ENCODE data around the gene HSPA8. TPM values are rescaled to one million over a fixed set of nuclear protein-coding genes. Genes with fewer than 3 reads are reported as not detected.
A peak's percentile ranks its signal among the peaks of the same experiment; 100 is the strongest.

HSPA8 gene
- total and polyA plus RNA-seq, 2 of the 13 experiments (the other 11 are each of a cell fraction or from before 2014, with no cell fraction given) = 936 to 2,151 TPM

GRCh38 chr11:123062892-123063825 lies 1.2 kb upstream of the HSPA8 start (continued):
- no peak for TF ChIP-seq ZFP62 (CRISPR knock-in tag; IDR thresholded peaks at IDR 0.05)
- peak; percentile 2; the same call in 1 of the 2 replicates for TF ChIP-seq ARID2 (CRISPR knock-in tag; IDR thresholded peaks at IDR 0.05; ENCODE audit: borderline replicate concordance)
- no peak for TF ChIP-seq NFE2 (CRISPR knock-in tag; IDR thresholded peaks at IDR 0.05)
- no peak for TF ChIP-seq MAFK (conservative IDR thresholded peaks at IDR 0.05 in 1 of 2, IDR thresholded peaks at IDR 0.05 in 1 of 2; ENCODE audit: low read length in 2 of 2)
- TF ChIP-seq WIZ (CRISPR knock-in tag; IDR thresholded peaks at IDR 0.05) = no peak
- no peak for TF ChIP-seq PRDM10 (CRISPR knock-in tag; IDR thresholded peaks at IDR 0.05; ENCODE audit: low read depth)
- peak; percentile 83; the same call in 1 of the 2 replicates for TF ChIP-seq BRCA1 (CRISPR knock-in tag; IDR thresholded peaks at IDR 0.05)
- TF ChIP-seq ZFP82 (CRISPR knock-in tag; IDR thresholded peaks at IDR 0.05; ENCODE audit: borderline replicate concordance) = no peak
- no peak for TF ChIP-seq SIX1 (CRISPR knock-in tag; IDR thresholded peaks at IDR 0.05; ENCODE audit: borderline replicate concordance)
- TF ChIP-seq MXD4 (CRISPR knock-in tag; IDR thresholded peaks at IDR 0.05) = no peak
- peak; percentile 7; the same call in 1 of the 2 replicates for TF ChIP-seq ZHX2 (IDR thresholded peaks at IDR 0.05; ENCODE audit: low read depth)
- no peak for TF ChIP-seq ZHX2 (CRISPR knock-in tag; IDR thresholded peaks at IDR 0.05; ENCODE audit: borderline replicate concordance)
- peak; percentile 58; the same call in 1 of the 2 replicates for TF ChIP-seq CREB3 (CRISPR knock-in tag; IDR thresholded peaks at IDR 0.05)
- TF ChIP-seq RXRA (CRISPR knock-in tag; IDR thresholded peaks at IDR 0.05) = no peak; the same call in 1 of the 2 replicates
- no peak; the same call in 1 of the 2 replicates for TF ChIP-seq JUN (CRISPR knock-in tag; IDR thresholded peaks at IDR 0.05)
- no peak for TF ChIP-seq ZNF549 (CRISPR knock-in tag; IDR thresholded peaks at IDR 0.05)
- no peak for TF ChIP-seq CENPT (CRISPR knock-in tag; IDR thresholded peaks at IDR 0.05; ENCODE audit: low read depth)
- no peak for TF ChIP-seq KLF15 (CRISPR knock-in tag; IDR thresholded peaks at IDR 0.05; ENCODE audit: borderline replicate concordance)
- no peak for TF ChIP-seq ZNF34 (CRISPR knock-in tag; IDR thresholded peaks at IDR 0.05; ENCODE audit: borderline replicate concordance)
